ENCODE data around the gene SSUH2. TPM values are rescaled to one million over a fixed set of nuclear protein-coding genes. Genes with fewer than 3 reads are reported as not detected.

Gene SSUH2
- total and polyA plus RNA-seq, 4 donors = 0.17 to 2.1 (median 0.24) TPM

- Histone ChIP-seq H3K4me1 (ENCODE audit: control insufficient read depth in 4 of 4, insufficient read depth in 4 of 4, low read length in 3 of 4) (peaks cover 0 to 3% (median 0%) of the 10 kb centered on the region in 4 donors), H3K27ac (ENCODE audit: low read depth in 1 of 2, low read length in 2 of 2) (no peak overlapping the region), H3K9me3 (ENCODE audit: control insufficient read depth in 4 of 4, low read length in 3 of 4) (no peaks in the 10 kb centered on the region), H3K4me3 (ENCODE audit: low read depth in 1 of 3, low read length in 3 of 3) (no peak overlapping the region), H3K27me3 (ENCODE audit: control insufficient read depth in 4 of 4, insufficient read depth in 4 of 4, low read length in 3 of 4) (no peaks in the 10 kb centered on the region), H3K36me3 (ENCODE audit: control insufficient read depth in 4 of 4, insufficient read depth in 3 of 4, low read depth in 1 of 4, low read length in 3 of 4) (no peaks in the 10 kb centered on the region), H3K9ac (ENCODE audit: low read depth in 1 of 2, low read length in 2 of 2) (no peak overlapping the region)
- DNase-seq (ENCODE audit: low spot score) = no peak
- TF ChIP-seq RAD21 (IDR thresholded peaks at IDR 0.05) (peak; percentile 91 to 94), RXRA (IDR thresholded peaks at IDR 0.05) (peak in 1 of 2 donors; percentile 5), HNF4G (IDR thresholded peaks at IDR 0.05) (no peak), CTCF (IDR thresholded peaks at IDR 0.05; ENCODE audit: low read depth, low read length, missing input control) (peak; percentile 78), GABPA (IDR thresholded peaks at IDR 0.05 in 1 of 2, conservative IDR thresholded peaks at IDR 0.05 in 1 of 2) (no peak), JUND (IDR thresholded peaks at IDR 0.05) (no peak), SP1 (IDR thresholded peaks at IDR 0.05) (no peak), TAF1 (conservative IDR thresholded peaks at IDR 0.05) (no peak)
- 69% methylated on average over 7 of the region's 7 CpGs for WGBS
Measured at GRCh38 chr3:8607234-8608040, 37.2 kb downstream of the SSUH2 start.

GRCh38 chr3:8606701-8607231 lies 37.8 kb downstream of the SSUH2 start:
- Histone ChIP-seq H3K4me1 (ENCODE audit: control insufficient read depth in 4 of 4, insufficient read depth in 4 of 4, low read length in 3 of 4) (peaks cover 0 to 3% (median 0%) of the 10 kb centered on the region in 4 donors), H3K4me3 (ENCODE audit: low read depth in 1 of 3, low read length in 3 of 3) (no peak overlapping the region), H3K9ac (ENCODE audit: low read depth in 1 of 2, low read length in 2 of 2) (no peak overlapping the region), H3K27ac (ENCODE audit: low read depth in 1 of 2, low read length in 2 of 2) (no peak overlapping the region), H3K9me3 (ENCODE audit: control insufficient read depth in 4 of 4, low read length in 3 of 4) (no peaks in the 10 kb centered on the region), H3K27me3 (ENCODE audit: control insufficient read depth in 4 of 4, insufficient read depth in 4 of 4, low read length in 3 of 4) (no peaks in the 10 kb centered on the region), H3K36me3 (ENCODE audit: control insufficient read depth in 4 of 4, insufficient read depth in 3 of 4, low read depth in 1 of 4, low read length in 3 of 4) (no peaks in the 10 kb centered on the region)
- TF ChIP-seq GABPA (IDR thresholded peaks at IDR 0.05 in 1 of 2, conservative IDR thresholded peaks at IDR 0.05 in 1 of 2) (no peak), CTCF (IDR thresholded peaks at IDR 0.05; ENCODE audit: low read depth, low read length, missing input control) (no peak), YY1 (IDR thresholded peaks at IDR 0.05) (no peak), MAX (IDR thresholded peaks at IDR 0.05) (no peak), SP1 (IDR thresholded peaks at IDR 0.05) (no peak)
- no peak for DNase-seq (ENCODE audit: low spot score)
- WGBS = 72% methylated on average over 7 of the region's 7 CpGs

GRCh38 chr3:8604988-8605387 lies 39.6 kb downstream of the SSUH2 start:
- Histone ChIP-seq H3K27me3 (ENCODE audit: control insufficient read depth in 4 of 4, insufficient read depth in 4 of 4, low read length in 3 of 4) (no peaks in the 10 kb centered on the region), H3K4me1 (ENCODE audit: control insufficient read depth in 4 of 4, insufficient read depth in 4 of 4, low read length in 3 of 4) (peaks cover 0 to 3% (median 0%) of the 10 kb centered on the region in 4 donors), H3K9ac (ENCODE audit: low read depth in 1 of 2, low read length in 2 of 2) (no peak overlapping the region), H3K27ac (ENCODE audit: low read depth in 1 of 2, low read length in 2 of 2) (no peak overlapping the region), H3K36me3 (ENCODE audit: control insufficient read depth in 4 of 4, insufficient read depth in 3 of 4, low read depth in 1 of 4, low read length in 3 of 4) (no peaks in the 10 kb centered on the region), H3K9me3 (ENCODE audit: control insufficient read depth in 4 of 4, low read length in 3 of 4) (no peaks in the 10 kb centered on the region), H3K4me3 (ENCODE audit: low read depth in 1 of 3, low read length in 3 of 3) (no peak overlapping the region)
- no peak for DNase-seq (ENCODE audit: low spot score)
- no peak for TF ChIP-seq RAD21 (IDR thresholded peaks at IDR 0.05)
- TF ChIP-seq RXRA (IDR thresholded peaks at IDR 0.05) = no peak
- no peak for TF ChIP-seq MAX (IDR thresholded peaks at IDR 0.05)
- no peak for TF ChIP-seq FOXA2 (IDR thresholded peaks at IDR 0.05)
- 92% methylated on average over 3 of the region's 3 CpGs for WGBS
